Cerebellar cortex (tissue), 1 donor: ENCODE data around the gene PLA2R1.
A peak's percentile ranks its signal among the peaks of the same experiment; 100 is the strongest.

Experiments
- DNase-seq: peaks from one replicate; pipeline ENCODE4 v3.0.0-alpha.2; 2015; ENCODE audit warnings: low spot score

Gene PLA2R1

GRCh38 chr2:159933727-159934049 lies 128.7 kb downstream of the PLA2R1 start:
- no peak for DNase-seq

DNA sequence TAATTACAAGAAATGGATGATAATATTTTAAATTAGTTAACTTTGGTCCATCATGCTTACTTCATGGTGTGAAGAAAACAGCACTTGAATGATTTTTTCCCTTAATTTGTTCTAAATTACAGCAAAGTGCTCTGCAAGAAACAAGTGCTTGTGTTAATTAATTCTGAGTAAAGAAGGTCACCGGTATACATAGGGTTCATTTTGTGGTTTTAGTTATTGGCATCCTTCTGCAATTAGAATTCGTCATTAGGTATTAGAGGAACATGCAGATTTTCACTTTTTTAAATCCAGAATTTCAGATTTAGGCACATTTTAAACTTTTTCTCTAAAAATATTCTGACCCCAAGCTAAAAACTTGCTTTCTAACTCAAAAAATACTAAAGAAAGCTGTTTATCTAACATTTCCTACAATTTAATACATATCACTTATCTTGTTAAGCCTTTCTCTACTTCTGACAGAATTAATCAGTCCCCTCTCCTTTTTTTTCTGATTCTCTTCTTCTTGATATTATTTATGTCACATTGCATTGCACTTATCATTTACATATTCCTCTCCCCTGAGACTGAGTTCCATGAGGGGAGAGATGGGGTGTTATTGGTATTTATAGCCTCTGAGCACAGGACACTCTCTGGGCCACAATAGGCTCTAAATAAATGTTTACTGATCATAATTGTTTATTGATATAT lies 129.2 kb downstream of the PLA2R1 start:
- DNase-seq, result no peak

DNA sequence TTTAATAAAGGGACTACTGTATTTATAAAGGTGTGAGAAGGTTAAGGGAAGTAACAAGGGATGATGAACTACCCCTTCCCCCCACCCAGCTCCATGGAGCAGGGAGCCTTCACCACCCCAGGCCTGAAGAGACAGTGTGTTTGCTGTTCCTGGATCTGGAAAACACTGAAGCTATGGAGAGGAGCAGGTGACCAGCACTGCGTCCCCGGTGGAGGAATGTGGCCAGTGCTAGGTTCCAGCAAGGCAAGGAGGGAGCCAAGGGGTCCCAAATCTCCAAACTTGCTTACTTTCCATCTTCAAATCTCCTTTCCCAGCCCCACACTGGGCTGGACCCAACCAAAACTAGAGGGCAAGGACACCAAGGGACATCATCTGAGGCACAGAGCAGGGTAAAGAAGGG lies 135.7 kb downstream of the PLA2R1 start:
- DNase-seq, result no peak

GRCh38 chr2:159925975-159926374 lies 136.4 kb downstream of the PLA2R1 start:
- no peak for DNase-seq

DNA sequence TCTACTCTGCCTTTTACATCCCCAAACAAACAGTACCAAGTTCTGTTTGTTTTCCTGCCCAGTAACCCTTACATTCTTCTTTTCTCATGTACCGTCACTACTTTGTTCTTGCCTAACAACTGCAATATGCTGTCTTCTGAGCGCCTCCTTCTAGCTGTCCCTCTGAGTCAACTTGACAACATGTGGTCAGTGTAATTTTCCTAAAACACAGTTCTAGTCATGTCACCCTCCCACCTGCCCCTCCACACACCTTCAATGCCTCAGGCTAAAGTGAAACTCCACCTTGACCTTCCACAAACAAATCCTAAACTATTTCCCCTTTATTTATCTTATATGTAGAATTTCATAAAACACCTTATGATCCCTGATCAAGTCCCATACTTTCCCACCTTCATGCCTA lies 139.9 kb downstream of the PLA2R1 start:
- DNase-seq, result no peak

GRCh38 chr2:159921752-159922404 lies 140.5 kb downstream of the PLA2R1 start:
- peak; percentile 33 for DNase-seq

GRCh38 chr2:159916511-159916910 lies 145.9 kb downstream of the PLA2R1 start:
- DNase-seq, result no peak

- no peak for DNase-seq
Measured at GRCh38 chr2:159913900-159914299, 148.5 kb downstream of the PLA2R1 start.

DNA sequence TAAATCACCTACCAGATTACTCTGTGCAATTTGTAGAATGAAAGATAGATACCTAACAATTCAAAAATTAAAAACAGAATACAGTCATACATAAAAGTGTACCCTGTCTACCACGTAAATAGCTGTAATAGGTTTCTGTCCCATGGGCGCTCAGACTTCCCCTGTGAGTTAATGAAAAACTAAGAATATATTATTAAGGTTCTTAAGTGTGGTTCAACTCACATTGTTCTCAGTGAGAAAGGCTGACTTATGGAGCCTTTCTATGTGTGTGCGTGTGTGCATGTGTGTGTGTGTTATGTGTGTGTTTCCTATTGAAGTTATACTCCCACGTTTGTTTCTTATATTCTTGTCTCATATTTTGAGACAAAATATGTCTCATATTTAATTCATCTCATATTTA lies 149.8 kb downstream of the PLA2R1 start:
- DNase-seq, result no peak

DNA sequence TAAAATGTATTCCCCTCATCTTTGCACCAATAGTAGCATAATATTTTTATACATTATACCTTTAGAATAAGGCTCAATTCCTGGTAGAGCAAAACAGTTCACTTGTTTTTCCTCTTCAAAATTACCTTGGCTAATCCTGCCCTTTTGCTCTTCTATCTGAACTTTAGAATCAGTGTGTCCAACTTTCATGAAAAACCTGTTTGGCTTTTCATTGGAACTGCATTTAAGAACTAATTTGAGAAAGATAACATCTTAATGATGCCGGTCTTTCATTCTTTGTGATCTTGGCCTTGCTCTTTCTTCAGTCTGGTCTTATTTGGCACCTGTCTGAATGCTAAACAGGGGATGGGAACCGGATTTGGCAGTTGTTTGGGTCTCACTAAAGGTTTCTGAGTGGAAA lies 151.5 kb downstream of the PLA2R1 start:
- DNase-seq, result no peak

DNA sequence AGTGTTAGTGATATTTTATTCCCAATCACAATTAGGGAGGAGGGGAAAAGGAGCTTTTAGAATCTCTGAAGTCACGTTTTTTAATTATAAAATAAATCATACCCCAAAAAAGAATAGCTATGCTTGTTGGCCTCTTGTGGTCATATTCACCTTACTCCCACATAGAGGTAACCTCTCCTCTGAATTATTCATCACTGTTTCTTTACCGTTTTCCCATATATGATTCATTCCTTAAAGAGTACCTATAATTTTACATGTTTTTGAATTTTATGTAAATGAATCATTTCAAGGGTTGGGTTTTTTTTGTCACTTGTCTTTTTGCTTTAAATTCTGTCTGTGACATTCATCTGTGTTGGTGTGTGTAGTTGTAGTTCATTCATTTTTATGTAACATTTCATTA lies 153.8 kb downstream of the PLA2R1 start:
- no peak for DNase-seq

DNA sequence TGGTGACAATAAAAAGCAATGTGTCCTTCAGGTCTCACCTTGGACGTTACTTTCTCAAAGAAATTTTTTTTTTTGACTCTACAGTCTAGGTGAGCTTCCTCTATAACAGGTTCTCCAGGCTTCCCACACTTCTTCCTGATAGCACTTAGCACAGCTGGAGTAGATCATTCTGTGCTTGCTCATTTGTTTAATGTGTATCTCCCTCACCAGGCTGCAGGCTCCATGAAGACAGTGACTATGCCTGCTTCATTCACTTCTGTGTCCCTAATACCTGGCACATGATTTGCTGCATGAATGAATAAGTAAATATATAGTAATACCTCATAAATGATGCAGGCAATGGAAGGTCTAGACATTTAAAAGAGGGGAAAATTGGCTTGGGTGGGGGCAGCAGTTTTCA lies 154.5 kb downstream of the PLA2R1 start:
- no peak for DNase-seq

DNA sequence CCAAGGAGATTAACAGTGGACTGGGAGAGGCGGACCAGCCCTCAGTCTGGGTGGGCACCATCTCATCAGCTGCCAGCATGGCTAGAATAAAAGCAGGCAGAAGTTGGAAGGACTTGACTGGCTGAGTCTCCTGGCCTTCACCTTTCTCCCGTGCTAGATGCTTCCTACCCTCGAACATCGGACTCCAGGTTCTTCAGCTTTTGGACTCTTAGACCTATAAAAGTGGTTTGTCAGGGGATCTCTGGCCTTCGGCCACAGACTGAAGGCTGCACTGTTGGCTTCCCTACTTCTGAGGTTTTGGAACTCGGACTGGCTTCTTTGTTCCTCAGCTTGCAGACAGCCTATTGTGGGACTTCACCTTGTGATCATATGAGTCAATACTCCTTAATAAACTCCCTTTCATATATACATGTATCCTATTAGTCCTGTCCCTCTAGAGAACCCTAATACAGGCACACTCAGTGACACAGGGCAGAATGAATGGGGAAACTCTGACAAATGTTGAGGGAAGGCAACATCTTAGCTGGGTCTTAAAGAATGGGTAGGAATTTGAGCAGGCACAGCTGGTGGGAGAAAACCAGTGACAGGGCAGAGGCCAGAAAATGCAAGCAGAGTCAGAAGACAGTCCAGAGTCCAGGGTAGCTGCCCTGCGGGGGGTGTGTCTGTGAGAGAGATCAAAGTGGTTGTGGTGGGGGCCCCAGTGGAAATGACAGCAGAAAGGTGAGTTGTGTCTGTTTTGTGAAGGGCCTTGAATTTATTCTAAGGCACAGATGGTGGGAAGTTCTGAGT lies 156.3 kb downstream of the PLA2R1 start:
- DNase-seq, result no peak

GRCh38 chr2:159904959-159905305 lies 157.5 kb downstream of the PLA2R1 start:
- no peak for DNase-seq

GRCh38 chr2:159904127-159904958 lies 158.1 kb downstream of the PLA2R1 start, which contains the start of gene LY75:
LY75 (minus strand) TSS chr2:159904756.
- no peak for DNase-seq

GRCh38 chr2:159903443-159904126 lies 158.8 kb downstream of the PLA2R1 start:
- DNase-seq, result no peak

DNA sequence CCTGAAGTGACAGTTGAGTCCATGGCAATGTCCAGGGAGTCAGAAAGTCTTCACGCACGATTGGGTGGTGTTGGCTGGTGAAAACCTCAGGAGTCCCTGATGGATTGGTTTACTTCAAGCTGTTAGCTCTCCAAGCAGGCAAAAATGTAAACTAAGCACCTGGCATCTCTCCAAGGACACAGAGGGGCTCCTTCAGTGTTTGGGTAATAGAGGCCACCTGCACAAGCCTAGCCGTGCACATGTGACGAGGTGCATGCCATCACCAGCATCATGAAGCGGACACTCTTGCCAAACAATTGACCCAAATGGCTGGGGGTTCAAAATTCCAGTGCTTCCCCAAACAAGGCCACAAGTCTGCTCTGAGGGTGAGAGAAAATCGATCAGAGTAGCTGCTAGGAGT lies 159.7 kb downstream of the PLA2R1 start:
- DNase-seq, result no peak

- no peak for DNase-seq
Measured at GRCh38 chr2:159900343-159900742, 162.1 kb downstream of the PLA2R1 start.

GRCh38 chr2:159898441-159898840 lies 164.0 kb downstream of the PLA2R1 start:
- DNase-seq, result no peak

- no peak for DNase-seq
Measured at GRCh38 chr2:159897720-159898119, 164.7 kb downstream of the PLA2R1 start.

DNA sequence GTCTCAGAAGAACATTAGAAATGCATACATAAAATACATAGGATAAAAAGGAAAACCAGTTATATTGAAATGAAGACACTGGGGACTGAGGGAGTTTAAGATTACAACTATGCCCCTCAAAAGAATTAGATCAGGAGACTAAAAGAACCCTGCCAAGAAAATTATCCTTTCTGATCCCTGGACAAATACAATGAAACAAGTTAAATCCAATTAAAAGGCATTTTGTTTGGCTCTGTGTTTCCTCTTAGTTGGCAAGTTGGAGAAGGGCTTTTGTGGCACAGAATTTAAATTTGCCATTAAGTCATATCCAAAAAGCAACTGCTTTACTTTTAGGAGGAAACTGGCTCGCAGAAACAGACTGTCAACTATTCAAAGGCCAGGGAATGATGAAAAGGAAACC lies 165.3 kb downstream of the PLA2R1 start:
- no peak for DNase-seq
